ENCODE data around the gene DDAH2. TPM values are rescaled to one million over a fixed set of nuclear protein-coding genes. Genes with fewer than 3 reads are reported as not detected.

DDAH2 gene
- total RNA-seq, 1 experiment from 2014 or later, result 68.2 TPM

DNA sequence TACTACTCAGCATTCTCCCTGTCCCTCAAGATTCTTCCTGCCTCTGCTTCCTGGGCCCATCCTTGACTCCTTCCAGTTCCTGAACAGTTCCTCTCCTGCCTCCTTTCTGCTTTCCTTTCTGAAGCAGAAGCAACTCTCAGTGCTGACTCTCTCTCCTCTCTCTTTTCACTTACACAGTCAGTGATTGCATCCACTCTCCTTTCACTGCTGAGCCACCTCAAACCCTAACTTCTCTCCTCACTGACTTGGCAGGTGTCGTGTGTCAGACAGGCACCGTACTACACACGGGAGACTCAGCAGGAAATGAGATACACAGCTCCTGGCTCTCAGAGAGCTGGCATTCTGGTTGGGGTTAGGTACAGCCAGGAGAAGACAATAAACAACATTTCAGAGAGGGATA, 31.5 kb downstream of the DDAH2 start:
- DNase-seq (ENCODE audit: low spot score), result no peak
- no peaks in the 10 kb centered on the region for H3K9me3 ChIP-seq (ENCODE audit: low read depth, low read length, poor library complexity, severe bottlenecking)
- peaks cover 17% of the 10 kb centered on the region for H3K36me3 ChIP-seq (ENCODE audit: insufficient read depth, low read length, poor library complexity, severe bottlenecking)
- intact Hi-C loops (cut with micrococcal nuclease; ENCODE audit: unreplicated experiment), result no loop called here
- H3K4me1 ChIP-seq (ENCODE audit: insufficient read depth, low read length, poor library complexity, severe bottlenecking), result peaks cover 7% of the 10 kb centered on the region
- no peak overlapping the region for H3K27ac ChIP-seq (ENCODE audit: low read depth, low read length, poor library complexity, severe bottlenecking)
- no peak overlapping the region for H3K4me3 ChIP-seq (ENCODE audit: low read depth, low read length, poor library complexity, severe bottlenecking)
- POLR2A ChIA-PET (ENCODE audit: low non-redundant PET), result no interaction called here
- CTCF ChIA-PET, result no interaction called here
- no peaks in the 10 kb centered on the region for H3K27me3 ChIP-seq (replicated peaks; ENCODE audit: insufficient read depth, low read depth, low read length, poor library complexity)
- no peak for TF ChIP-seq EZH2 (IDR thresholded peaks at IDR 0.05; ENCODE audit: borderline replicate concordance, low read depth, low read length, poor library complexity, severe bottlenecking)
- TF ChIP-seq, protein P1, sequence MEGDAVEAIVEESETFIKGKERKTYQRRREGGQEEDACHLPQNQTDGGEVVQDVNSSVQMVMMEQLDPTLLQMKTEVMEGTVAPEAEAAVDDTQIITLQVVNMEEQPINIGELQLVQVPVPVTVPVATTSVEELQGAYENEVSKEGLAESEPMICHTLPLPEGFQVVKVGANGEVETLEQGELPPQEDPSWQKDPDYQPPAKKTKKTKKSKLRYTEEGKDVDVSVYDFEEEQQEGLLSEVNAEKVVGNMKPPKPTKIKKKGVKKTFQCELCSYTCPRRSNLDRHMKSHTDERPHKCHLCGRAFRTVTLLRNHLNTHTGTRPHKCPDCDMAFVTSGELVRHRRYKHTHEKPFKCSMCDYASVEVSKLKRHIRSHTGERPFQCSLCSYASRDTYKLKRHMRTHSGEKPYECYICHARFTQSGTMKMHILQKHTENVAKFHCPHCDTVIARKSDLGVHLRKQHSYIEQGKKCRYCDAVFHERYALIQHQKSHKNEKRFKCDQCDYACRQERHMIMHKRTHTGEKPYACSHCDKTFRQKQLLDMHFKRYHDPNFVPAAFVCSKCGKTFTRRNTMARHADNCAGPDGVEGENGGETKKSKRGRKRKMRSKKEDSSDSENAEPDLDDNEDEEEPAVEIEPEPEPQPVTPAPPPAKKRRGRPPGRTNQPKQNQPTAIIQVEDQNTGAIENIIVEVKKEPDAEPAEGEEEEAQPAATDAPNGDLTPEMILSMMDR (conservative IDR thresholded peaks at IDR 0.05; ENCODE audit: low read depth, low read length), result no peak
- BruUV-seq (replicated peaks), result no TSS peak

DNA sequence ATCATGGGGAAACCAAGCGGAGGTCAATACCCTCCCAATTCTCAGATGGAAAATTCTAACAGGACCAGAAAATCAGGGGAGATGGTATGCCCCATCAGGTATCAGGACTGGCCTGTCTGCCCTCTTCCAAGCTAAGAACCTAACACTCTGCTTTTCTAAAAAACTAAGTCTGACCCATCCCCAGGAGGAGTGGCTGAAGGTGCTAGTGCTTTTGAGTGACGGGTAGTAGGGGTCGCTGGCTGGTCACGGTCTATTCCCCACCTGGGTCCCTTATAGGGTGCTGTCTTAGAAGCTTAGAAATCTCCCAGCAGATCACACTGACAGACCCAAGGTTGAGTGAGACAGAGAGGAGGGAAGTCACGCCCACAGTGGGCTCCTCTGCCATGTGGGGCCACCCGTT, 35.6 kb downstream of the DDAH2 start:
- TF ChIP-seq EZH2 (IDR thresholded peaks at IDR 0.05; ENCODE audit: borderline replicate concordance, low read depth, low read length, poor library complexity, severe bottlenecking), result no peak
- no peak overlapping the region for H3K27ac ChIP-seq (ENCODE audit: low read depth, low read length, poor library complexity, severe bottlenecking)
- no TSS peak for BruUV-seq (replicated peaks)
- DNase-seq (ENCODE audit: low spot score), result no peak
- intact Hi-C loops (cut with micrococcal nuclease; ENCODE audit: unreplicated experiment), result no loop called here
- H3K4me1 ChIP-seq (ENCODE audit: insufficient read depth, low read length, poor library complexity, severe bottlenecking), result no peaks in the 10 kb centered on the region
- no peak overlapping the region for H3K4me3 ChIP-seq (ENCODE audit: low read depth, low read length, poor library complexity, severe bottlenecking)
- ChIA-PET CTCF (no interaction called here), POLR2A (ENCODE audit: low non-redundant PET) (no interaction called here)
- H3K9me3 ChIP-seq (ENCODE audit: low read depth, low read length, poor library complexity, severe bottlenecking), result no peaks in the 10 kb centered on the region
- H3K36me3 ChIP-seq (ENCODE audit: insufficient read depth, low read length, poor library complexity, severe bottlenecking), result peaks cover 27% of the 10 kb centered on the region
- no peaks in the 10 kb centered on the region for H3K27me3 ChIP-seq (replicated peaks; ENCODE audit: insufficient read depth, low read depth, low read length, poor library complexity)

DNA sequence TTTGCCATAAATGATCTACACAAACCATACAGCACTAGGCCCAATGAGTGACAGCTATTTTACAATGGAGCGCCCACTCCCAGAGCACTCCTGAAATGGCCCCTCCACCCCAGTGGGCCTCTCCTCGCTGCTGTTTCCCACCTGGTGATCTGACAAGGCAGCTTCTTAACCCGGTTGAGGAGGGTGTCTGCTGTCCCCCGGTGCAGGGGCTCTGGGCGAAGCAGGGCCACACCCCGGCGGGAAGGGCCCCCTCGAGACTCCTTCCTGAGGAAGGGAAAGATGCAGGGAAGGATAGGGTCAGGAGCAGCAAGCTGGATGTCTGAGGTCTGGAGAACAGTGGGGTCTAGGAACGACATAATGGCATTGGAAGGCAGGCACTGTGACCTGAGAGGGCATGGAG, 36.2 kb downstream of the DDAH2 start:
- ChIA-PET POLR2A (ENCODE audit: low non-redundant PET) (no interaction called here), CTCF (no interaction called here)
- no peaks in the 10 kb centered on the region for H3K27me3 ChIP-seq (replicated peaks; ENCODE audit: insufficient read depth, low read depth, low read length, poor library complexity)
- H3K4me3 ChIP-seq (ENCODE audit: low read depth, low read length, poor library complexity, severe bottlenecking), result no peak overlapping the region
- H3K36me3 ChIP-seq (ENCODE audit: insufficient read depth, low read length, poor library complexity, severe bottlenecking), result peaks cover 34% of the 10 kb centered on the region
- no peak for TF ChIP-seq EZH2 (IDR thresholded peaks at IDR 0.05; ENCODE audit: borderline replicate concordance, low read depth, low read length, poor library complexity, severe bottlenecking)
- intact Hi-C loops (cut with micrococcal nuclease; ENCODE audit: unreplicated experiment), result no loop called here
- no peaks in the 10 kb centered on the region for H3K4me1 ChIP-seq (ENCODE audit: insufficient read depth, low read length, poor library complexity, severe bottlenecking)
- H3K27ac ChIP-seq (ENCODE audit: low read depth, low read length, poor library complexity, severe bottlenecking), result no peak overlapping the region
- no peak for DNase-seq (ENCODE audit: low spot score)
- no peaks in the 10 kb centered on the region for H3K9me3 ChIP-seq (ENCODE audit: low read depth, low read length, poor library complexity, severe bottlenecking)
- no TSS peak for BruUV-seq (replicated peaks)

DNA sequence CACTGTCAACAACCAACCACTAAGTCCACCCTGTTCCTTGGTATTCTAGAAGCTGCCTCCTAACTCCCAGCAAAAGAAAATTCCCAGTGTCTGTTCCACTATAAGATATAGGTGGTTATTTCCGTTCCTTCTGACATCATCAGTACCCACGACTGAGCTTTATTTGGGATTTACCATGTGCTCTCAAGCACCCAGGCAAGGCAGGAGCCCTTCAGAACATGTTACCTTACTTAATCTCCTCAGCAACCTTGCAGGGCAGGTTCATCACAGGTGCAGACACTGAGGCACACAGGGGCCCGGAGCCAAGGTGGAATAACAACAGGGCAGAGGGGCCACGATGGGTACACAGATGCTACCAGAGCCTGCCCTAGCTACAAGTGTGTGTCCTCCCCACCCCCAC, 36.7 kb downstream of the DDAH2 start:
- intact Hi-C loops (cut with micrococcal nuclease; ENCODE audit: unreplicated experiment), result no loop called here
- Histone ChIP-seq H3K27ac (ENCODE audit: low read depth, low read length, poor library complexity, severe bottlenecking) (no peak overlapping the region), H3K4me1 (ENCODE audit: insufficient read depth, low read length, poor library complexity, severe bottlenecking) (no peaks in the 10 kb centered on the region), H3K36me3 (ENCODE audit: insufficient read depth, low read length, poor library complexity, severe bottlenecking) (peaks cover 37% of the 10 kb centered on the region), H3K27me3 (replicated peaks; ENCODE audit: insufficient read depth, low read depth, low read length, poor library complexity) (no peaks in the 10 kb centered on the region), H3K9me3 (ENCODE audit: low read depth, low read length, poor library complexity, severe bottlenecking) (no peaks in the 10 kb centered on the region), H3K4me3 (ENCODE audit: low read depth, low read length, poor library complexity, severe bottlenecking) (no peak overlapping the region)
- TF ChIP-seq, protein P1 (conservative IDR thresholded peaks at IDR 0.05; ENCODE audit: low read depth, low read length), result no peak
- no peak for TF ChIP-seq EZH2 (IDR thresholded peaks at IDR 0.05; ENCODE audit: borderline replicate concordance, low read depth, low read length, poor library complexity, severe bottlenecking)
- POLR2A ChIA-PET (ENCODE audit: low non-redundant PET), result no interaction called here
- DNase-seq (ENCODE audit: low spot score), result no peak
- CTCF ChIA-PET, result no interaction called here
- BruUV-seq (replicated peaks), result no TSS peak

All from A673 (cell line).